Fibroblast of mammary gland (primary cell): ENCODE results near the gene EBF4.

Experiments
- DNase-seq: peaks from one replicate; pipeline ENCODE4 v3.0.0-alpha.2; 2010; ENCODE audit warnings: low read depth
- H3K4me3 ChIP-seq: 2 replicates; pipeline ENCODE4 v1.5.1; 2011; ENCODE audit warnings: low read depth, mild to moderate bottlenecking, low read length, moderate library complexity; ENCODE audit not compliant: control insufficient read depth
- CTCF ChIP-seq: conservative IDR thresholded peaks from 2 replicates; pipeline ENCODE4 v1.5.1; 2011; ENCODE audit warnings: low read depth, low read length, inconsistent platforms; ENCODE audit not compliant: control insufficient read depth, insufficient read depth

The EBF4 gene

GRCh38 chr20:2708665-2709064, 16.1 kb downstream of the EBF4 start:
- no peak overlapping the region for H3K4me3 ChIP-seq
- no peak for DNase-seq
- TF ChIP-seq CTCF: no peak

GRCh38 chr20:2709205-2709981, 16.8 kb downstream of the EBF4 start:
- no peak overlapping the region for H3K4me3 ChIP-seq

GRCh38 chr20:2713285-2713684, 20.7 kb downstream of the EBF4 start:
- peak; percentile 26 for TF ChIP-seq CTCF
- no peak overlapping the region for H3K4me3 ChIP-seq
- DNase-seq: peak; percentile 14

More at GRCh38 chr20:2709205-2709981, 16.8 kb downstream of the EBF4 start:
- TF ChIP-seq CTCF: no peak
- DNase-seq: no peak

GRCh38 chr20:2729251-2729713, 36.7 kb downstream of the EBF4 start:
- no peak overlapping the region for H3K4me3 ChIP-seq
- no peak for DNase-seq
- TF ChIP-seq CTCF: no peak

- TF ChIP-seq CTCF: no peak
- no peak overlapping the region for H3K4me3 ChIP-seq
- no peak for DNase-seq
Measured at GRCh38 chr20:2729791-2730190, 37.2 kb downstream of the EBF4 start.

- H3K4me3 ChIP-seq: no peak overlapping the region
- TF ChIP-seq CTCF: no peak
- no peak for DNase-seq
Measured at GRCh38 chr20:2734899-2735298, 42.3 kb downstream of the EBF4 start.
